C4-2B (cell line): ENCODE results near the gene NFIC.

Experiments
- ZFX ChIP-seq: fragments of 450-650 bp; IDR thresholded peaks from 2 replicates; pipeline ENCODE4 v1.6.1; 2017
- TF ChIP-seq, protein P1 (sequence below): fragments of 450-650 bp; conservative IDR thresholded peaks from 2 replicates; pipeline ENCODE4 v1.5.1; 2017; ENCODE audit warnings: mild to moderate bottlenecking

DNA sequence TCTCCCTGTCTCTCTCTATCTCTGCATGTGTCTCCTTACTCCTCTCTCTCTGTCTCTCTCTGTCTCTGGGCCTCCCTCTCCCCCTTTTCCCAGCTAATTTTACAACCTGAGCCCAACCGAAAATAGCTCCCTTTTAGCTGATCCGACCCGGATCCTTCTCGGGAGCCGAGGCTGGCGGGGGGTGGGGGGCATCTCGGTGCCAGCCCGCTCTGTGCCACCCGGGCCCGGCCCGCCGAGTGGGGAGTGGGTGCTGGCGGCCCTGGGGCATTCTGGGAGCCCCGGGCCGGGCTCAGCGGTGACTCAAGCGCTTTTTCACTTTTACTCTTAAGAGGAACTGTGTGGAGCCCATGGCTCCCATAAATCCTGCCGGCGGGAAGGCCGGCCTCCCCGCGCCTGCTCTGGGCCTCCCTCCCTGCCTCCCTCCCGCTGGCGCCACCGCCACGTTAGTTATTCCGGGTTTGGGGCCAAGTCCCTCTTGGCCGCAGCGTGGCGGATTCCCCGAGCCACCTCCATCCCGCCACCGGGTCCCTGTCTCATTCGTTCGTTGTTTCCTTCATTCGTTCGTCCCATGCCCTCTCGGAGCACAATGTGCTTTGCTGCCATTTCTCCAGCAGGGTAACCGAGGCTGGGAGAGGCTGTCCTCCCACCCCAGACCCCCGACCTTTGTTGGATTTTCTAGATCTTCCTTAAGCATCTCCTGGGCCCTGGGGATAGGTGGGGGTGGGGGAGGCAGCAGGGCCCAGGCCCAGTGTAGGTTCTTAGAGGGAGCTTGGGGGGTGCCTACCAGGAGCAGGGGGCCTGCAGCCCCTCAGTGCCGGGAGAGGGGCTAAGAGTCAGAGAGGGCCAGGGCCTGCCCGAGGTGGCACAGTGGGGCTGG, 3.2 kb downstream of the NFIC start:
- TF ChIP-seq, protein P1, sequence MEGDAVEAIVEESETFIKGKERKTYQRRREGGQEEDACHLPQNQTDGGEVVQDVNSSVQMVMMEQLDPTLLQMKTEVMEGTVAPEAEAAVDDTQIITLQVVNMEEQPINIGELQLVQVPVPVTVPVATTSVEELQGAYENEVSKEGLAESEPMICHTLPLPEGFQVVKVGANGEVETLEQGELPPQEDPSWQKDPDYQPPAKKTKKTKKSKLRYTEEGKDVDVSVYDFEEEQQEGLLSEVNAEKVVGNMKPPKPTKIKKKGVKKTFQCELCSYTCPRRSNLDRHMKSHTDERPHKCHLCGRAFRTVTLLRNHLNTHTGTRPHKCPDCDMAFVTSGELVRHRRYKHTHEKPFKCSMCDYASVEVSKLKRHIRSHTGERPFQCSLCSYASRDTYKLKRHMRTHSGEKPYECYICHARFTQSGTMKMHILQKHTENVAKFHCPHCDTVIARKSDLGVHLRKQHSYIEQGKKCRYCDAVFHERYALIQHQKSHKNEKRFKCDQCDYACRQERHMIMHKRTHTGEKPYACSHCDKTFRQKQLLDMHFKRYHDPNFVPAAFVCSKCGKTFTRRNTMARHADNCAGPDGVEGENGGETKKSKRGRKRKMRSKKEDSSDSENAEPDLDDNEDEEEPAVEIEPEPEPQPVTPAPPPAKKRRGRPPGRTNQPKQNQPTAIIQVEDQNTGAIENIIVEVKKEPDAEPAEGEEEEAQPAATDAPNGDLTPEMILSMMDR: no peak
- TF ChIP-seq ZFX: no peak
